ENCODE measurements around the gene MOV10L1.
"Not testable (repeated sequence)": the region's sequence is repeated elsewhere in the genome, so short reads cannot be mapped to it uniquely, and the experiment has no call there.

MOV10L1 gene

DNA sequence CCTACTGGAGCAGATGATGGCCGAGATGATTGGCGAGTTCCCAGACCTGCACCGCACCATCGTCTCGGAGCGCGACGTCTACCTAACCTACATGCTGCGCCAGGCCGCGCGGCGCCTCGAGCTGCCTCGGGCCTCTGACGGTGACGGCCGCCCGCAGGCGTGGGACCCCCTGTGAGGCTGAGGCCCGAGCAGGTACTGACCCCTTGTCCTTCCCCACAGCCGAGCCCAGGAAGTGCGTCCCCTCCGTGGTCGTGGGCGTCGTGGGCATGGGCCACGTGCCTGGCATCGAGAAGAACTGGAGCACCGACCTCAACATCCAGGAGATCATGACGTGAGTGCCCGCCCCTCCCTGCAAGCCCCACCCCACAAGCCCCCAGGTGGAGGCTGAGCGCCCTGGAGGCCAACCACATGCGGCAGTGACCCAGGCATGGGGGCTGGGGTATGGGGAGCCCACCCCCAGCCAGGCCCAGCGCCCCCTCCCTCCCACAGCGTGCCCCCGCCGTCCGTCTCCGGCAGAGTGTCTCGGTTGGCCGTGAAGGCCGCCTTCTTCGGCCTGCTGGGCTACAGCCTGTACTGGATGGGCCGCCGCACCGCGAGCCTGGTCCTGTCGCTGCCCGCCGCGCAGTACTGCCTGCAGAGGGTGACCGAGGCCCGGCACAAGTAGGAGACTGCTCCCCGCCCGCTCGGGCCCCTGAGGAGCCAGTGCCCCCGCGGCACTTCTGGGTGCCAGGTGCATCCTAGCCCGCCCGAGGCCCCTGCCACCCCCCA, 108.2 kb downstream of the MOV10L1 start:
- no peaks in the 10 kb centered on the region for H3K27me3 Mint-ChIP-seq
- ATAC-seq (replicated peaks): no peak

DNA sequence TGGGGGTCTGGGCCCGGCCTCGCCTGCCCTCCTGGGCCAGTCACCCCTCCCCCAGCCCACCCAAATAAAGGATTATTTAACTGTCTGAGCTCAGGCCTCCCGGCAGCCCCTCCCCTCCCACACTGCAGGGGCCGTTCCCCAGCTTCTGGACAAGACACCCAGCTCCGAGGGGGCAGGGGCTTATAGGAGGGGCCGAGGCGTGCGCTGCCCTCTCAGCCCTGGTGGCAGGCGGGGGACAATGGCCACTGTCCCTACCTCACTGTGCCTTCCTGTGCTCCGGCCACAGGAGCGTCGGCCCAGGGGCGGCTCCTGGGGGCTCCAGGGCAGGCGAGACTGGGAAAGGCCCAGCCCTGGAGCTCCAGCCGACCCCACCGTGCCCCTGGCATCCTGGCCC, 108.8 kb downstream of the MOV10L1 start:
- no peaks in the 10 kb centered on the region for H3K27me3 Mint-ChIP-seq
- no peak overlapping the region for H3K4me3 Mint-ChIP-seq
- no peaks in the 10 kb centered on the region for H3K9me3 Mint-ChIP-seq
- ATAC-seq (replicated peaks) (no peak), DNase-seq (no peak)
- peaks cover 17 to 53% of the 10 kb centered on the region in 2 donors for H3K4me1 Mint-ChIP-seq
- H3K36me3 Mint-ChIP-seq: peaks cover 27 to 31% of the 10 kb centered on the region in 2 donors
- no peak overlapping the region for H3K27ac Mint-ChIP-seq

More for the DNA sequence above, 108.2 kb downstream of the MOV10L1 start:
- peaks cover 18 to 58% of the 10 kb centered on the region in 2 donors for H3K4me1 Mint-ChIP-seq
- no peaks in the 10 kb centered on the region for H3K9me3 Mint-ChIP-seq
- peaks cover 23 to 28% of the 10 kb centered on the region in 2 donors for H3K36me3 Mint-ChIP-seq
- H3K4me3 Mint-ChIP-seq: no peak overlapping the region
- no peak for DNase-seq
- peak overlapping the region; percentile 62 for H3K27ac Mint-ChIP-seq

DNA sequence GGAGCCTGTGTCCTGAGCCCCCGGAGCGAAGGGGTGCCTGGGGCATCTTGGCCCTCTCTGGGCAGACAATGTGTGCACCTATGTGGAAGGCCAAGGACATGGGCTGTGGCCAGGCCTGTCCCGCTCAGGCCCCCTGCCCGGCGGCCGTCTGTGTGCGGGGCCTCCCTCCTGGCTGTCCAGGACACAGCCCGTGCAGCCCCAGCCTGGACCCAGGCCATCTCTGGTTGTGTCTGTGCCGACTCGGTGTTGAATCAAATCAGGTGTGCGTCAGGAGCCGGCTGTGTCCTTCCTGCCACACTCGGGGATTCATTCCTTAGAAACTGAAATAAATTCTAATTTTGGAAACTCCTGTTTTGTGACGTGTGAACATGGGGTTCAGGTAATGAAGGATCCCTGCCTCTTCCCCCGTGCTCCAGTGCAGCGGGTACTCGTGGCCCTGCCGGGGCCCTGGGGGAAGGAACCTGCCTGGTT, 109.5 kb downstream of the MOV10L1 start:
- Mint-ChIP-seq H3K27ac (peak overlapping the region; percentile 91), H3K27me3 (no peaks in the 10 kb centered on the region), H3K9me3 (no peaks in the 10 kb centered on the region), H3K4me1 (peaks cover 19 to 51% of the 10 kb centered on the region in 2 donors), H3K36me3 (peaks cover 27 to 32% of the 10 kb centered on the region in 2 donors), H3K4me3 (peak overlapping the region; percentile 76 to 82)
- no peak for ATAC-seq (replicated peaks)
- no peak for DNase-seq

DNA sequence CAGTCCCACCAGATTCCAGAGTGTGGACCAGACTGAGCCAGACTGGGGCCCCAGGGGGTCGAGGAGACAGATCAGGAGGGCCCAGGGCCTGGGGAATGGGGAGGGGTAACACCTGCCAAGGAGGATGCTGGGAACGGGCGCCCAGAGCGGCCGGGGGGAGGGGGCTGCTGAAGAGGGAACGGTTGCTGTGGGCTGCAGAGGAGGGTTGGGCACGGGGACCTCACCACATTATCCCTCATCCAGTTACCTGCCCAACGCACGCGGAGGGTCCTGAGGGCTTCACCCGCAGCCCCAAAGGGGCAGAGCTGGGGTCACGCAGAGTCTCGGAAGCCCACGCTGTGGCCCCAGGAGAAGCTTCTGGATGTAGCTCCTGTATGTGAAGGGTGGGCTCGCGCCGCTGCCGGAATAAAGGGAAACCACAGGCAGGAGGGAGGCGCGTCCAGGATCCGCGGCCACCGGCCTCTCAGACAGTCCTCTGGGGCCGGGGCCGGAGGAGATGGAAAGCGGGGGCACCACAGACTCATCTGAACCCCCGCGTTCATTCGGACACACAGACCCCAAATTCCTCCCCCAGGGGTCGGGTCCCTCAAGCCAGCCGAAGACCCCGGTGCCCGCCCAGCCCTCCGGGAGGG, 110.1 kb downstream of the MOV10L1 start:
- Mint-ChIP-seq H3K36me3 (peaks cover 32 to 34% of the 10 kb centered on the region in 2 donors), H3K27me3 (no peaks in the 10 kb centered on the region), H3K27ac (peak overlapping the region; percentile 91), H3K9me3 (no peaks in the 10 kb centered on the region), H3K4me1 (peaks cover 22 to 48% of the 10 kb centered on the region in 2 donors), H3K4me3 (peak overlapping the region; percentile 76 to 82)
- ATAC-seq (replicated peaks): peak; percentile 9 to 10
- DNase-seq: no peak

DNA sequence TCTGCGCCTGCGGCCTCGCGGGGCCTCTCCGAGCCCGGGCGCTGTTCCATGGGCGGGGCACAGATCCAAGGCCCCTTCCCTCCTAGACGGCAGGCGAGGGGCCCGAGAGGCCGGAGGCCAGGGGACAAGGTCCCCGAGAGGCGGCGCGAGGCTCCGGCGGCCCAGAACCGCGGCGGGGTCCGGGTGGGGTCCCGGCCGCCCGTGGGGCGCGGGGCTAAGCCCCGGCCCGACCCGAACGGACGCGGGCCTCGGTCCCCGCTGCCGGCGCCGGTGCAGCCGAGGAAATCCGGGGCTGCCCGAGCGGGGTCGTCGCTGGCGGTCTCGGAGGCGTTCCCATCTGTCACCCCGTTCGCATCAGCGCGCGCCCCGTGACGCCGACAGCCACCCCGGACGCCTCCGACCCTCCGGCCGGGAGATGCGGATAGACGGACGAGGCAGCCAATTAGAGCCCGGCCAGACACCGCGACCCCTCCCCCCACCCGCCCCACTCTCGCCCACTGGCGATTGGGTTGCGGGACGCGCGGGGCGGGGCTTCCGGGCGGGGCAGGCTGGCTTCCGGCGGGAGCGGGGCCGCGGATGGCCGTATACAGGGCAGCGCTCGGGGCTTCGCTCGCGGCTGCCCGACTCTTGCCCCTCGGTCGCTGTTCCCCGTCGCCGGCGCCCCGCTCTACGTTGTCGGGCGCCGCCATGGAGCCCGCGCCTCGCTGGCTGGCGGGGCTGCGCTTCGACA, 110.8 kb downstream of the MOV10L1 start, which contains the start of gene SELENOO:
Gene SELENOO (plus strand): TSS at position 551 of the 730 bp plus-strand sequence. CDS start 26 bp downstream, at position 577.
- H3K36me3 Mint-ChIP-seq: peaks cover 32 to 33% of the 10 kb centered on the region in 2 donors
- peak within 1 kb of the TSS; percentile 91 for H3K27ac Mint-ChIP-seq
- no peaks in the 10 kb centered on the region for H3K27me3 Mint-ChIP-seq
- peaks cover 19 to 46% of the 10 kb centered on the region in 2 donors for H3K4me1 Mint-ChIP-seq
- DNase-seq: peak; percentile 86
- peak within 1 kb of the TSS; percentile 84 to 86 for H3K4me3 Mint-ChIP-seq
- no peaks in the 10 kb centered on the region for H3K9me3 Mint-ChIP-seq
- ATAC-seq (replicated peaks): peak; percentile 90 to 92

DNA sequence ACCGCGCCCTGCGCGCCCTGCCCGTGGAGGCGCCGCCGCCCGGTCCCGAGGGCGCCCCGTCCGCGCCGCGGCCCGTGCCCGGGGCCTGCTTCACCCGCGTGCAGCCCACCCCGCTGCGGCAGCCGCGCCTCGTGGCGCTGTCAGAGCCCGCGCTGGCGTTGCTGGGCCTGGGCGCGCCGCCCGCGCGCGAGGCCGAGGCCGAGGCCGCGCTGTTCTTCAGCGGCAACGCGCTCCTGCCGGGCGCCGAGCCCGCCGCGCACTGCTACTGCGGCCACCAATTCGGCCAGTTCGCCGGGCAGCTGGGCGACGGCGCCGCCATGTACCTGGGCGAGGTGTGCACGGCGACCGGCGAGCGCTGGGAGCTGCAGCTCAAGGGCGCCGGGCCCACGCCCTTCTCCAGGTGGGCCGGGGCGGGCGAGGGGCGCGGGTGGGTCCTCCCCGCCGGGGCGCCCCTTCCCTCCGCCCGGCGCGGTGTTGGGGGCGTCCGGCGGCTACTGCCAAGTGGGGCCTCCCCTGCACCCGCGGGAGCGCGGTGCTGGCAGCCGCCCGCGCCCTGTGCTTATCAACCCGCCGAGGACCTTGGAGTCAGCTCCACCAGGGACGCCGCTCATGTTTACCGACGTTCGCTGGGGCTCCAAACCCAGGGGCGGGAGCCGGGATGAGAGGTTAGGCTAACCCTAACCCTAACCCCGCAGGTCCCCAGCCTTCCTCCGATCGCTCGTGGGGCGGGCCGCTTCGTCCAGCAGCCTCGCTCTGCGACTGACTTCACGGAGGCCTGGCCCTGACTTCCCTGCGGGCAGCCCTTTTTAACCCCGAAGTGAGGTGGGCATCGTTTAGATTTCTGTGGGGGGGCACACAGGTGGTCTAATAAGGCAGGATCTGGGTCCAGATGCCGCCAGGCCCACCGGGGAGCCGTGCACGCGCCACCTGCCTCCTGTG, 111.7 kb downstream of the MOV10L1 start:
- H3K27me3 Mint-ChIP-seq: no peaks in the 10 kb centered on the region
- H3K4me1 Mint-ChIP-seq: peaks cover 22 to 47% of the 10 kb centered on the region in 2 donors
- ATAC-seq (replicated peaks) (peak; percentile 33 to 38), DNase-seq (no peak)
- no peaks in the 10 kb centered on the region for H3K9me3 Mint-ChIP-seq
- peak overlapping the region; percentile 52 for H3K27ac Mint-ChIP-seq
- H3K4me3 Mint-ChIP-seq: peak overlapping the region; percentile 84 to 86
- peaks cover 31 to 37% of the 10 kb centered on the region in 2 donors for H3K36me3 Mint-ChIP-seq

DNA sequence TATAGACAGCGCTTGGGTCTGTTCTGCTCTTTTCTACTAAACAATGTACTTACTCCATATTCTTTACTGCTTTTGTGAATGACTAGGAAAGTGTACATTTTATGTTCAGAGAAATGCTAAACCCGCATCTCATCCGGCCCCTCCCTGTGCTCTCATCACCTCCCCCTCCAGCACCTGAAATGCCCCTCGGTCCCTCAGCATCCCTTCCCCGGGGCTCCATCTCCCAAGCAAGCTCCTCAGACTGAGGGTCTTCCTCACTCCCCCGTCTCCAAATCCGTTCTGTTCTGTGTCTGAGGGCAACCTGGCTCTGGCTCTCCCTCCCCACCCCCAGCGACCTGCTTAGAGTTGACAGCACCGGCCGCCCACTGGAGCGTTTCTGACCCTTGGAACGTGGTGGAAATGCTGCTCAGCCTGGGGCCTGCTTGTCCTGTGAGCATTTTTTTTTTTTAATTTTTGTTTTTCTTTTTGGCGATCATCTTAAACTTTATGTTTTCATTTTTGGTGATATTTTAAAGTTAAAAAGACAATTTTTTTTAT, 112.4 kb downstream of the MOV10L1 start:
- DNase-seq (no peak), ATAC-seq (replicated peaks) (no peak)
- H3K27ac Mint-ChIP-seq: peak overlapping the region; percentile 52
- H3K4me1 Mint-ChIP-seq: peaks cover 26 to 51% of the 10 kb centered on the region in 2 donors
- H3K36me3 Mint-ChIP-seq: peaks cover 27 to 37% of the 10 kb centered on the region in 2 donors
- H3K4me3 Mint-ChIP-seq: peak overlapping the region; percentile 84 to 86
- no peaks in the 10 kb centered on the region for H3K27me3 Mint-ChIP-seq
- no peaks in the 10 kb centered on the region for H3K9me3 Mint-ChIP-seq

DNA sequence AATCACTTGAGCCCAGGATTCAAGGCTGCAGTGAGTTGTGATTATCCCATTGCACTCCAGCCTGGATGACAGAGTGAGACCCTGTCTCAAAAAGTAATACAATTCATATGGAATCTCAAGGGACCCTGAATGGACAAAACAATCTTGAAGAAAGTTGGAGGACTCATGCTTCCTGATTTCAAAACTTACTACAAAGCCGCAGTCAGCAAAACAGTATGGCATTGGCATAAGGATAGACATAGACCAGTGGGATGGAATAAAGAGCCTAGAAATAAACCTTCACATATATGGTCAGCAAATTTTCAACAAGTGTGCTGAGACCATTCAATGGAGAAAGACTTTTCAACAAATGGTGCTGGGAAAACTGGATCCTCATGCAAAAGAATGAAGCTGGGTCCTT, 113.5 kb downstream of the MOV10L1 start:
- H3K27me3 Mint-ChIP-seq: no peaks in the 10 kb centered on the region
- H3K4me3 Mint-ChIP-seq: no peak overlapping the region
- no peak overlapping the region for H3K27ac Mint-ChIP-seq
- ATAC-seq (replicated peaks): no peak
- H3K4me1 Mint-ChIP-seq: peaks cover 33 to 58% of the 10 kb centered on the region in 2 donors
- no peak for DNase-seq
- H3K36me3 Mint-ChIP-seq: peaks cover 27 to 40% of the 10 kb centered on the region in 2 donors
- no peaks in the 10 kb centered on the region for H3K9me3 Mint-ChIP-seq

DNA sequence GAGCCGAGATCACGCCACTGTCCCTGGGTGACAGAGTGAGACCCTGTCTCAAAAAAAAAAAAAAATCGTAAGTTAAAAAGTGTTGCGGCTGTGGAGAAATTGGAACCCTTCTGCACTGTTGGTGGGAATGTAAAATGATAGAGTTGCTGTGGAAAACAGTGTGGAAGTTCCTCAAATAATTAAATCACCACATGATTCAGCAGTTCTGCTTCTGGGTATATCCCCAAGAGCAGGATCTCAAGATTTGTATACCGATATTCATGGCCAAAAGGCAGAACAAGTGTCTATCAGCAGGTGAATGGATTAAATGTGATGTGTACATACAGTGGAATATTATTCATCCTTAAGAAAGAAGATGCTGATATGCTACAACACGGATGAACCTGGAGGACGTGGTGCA, 114.8 kb downstream of the MOV10L1 start:
- Mint-ChIP-seq H3K9me3 (no peaks in the 10 kb centered on the region), H3K27ac (no peak overlapping the region), H3K4me3 (no peak overlapping the region), H3K36me3 (peaks cover 24 to 41% of the 10 kb centered on the region in 2 donors), H3K4me1 (peaks cover 32 to 56% of the 10 kb centered on the region in 2 donors), H3K27me3 (no peaks in the 10 kb centered on the region)
- ATAC-seq (replicated peaks) (no peak), DNase-seq (no peak)

DNA sequence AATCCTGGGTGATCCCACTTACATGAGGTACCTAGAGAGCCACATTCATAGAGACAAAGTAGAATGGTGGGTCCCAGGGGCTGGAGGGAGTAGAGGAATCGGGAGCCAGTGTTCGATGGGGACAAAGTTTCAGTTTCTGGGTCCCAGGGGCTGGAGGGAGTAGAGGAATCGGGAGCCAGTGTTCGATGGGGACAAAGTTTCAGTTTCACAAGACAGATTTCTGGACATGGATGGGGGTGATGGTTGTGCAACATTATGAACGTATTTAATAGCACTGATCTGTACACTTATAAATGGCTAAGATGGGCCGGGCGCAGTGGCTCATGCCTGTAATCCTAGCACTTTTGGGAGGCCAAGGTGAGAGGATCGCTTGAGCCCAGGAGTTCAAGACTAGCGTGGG, 115.2 kb downstream of the MOV10L1 start:
- ATAC-seq (replicated peaks); DNase-seq; H3K4me3 Mint-ChIP-seq; H3K27me3 Mint-ChIP-seq; H3K9me3 Mint-ChIP-seq: not testable (repeated sequence)
- Mint-ChIP-seq H3K36me3 (peaks cover 29 to 44% of the 10 kb centered on the region in 2 donors), H3K4me1 (peaks cover 35 to 56% of the 10 kb centered on the region in 2 donors), H3K27ac (peak overlapping the region; percentile 38)

DNA sequence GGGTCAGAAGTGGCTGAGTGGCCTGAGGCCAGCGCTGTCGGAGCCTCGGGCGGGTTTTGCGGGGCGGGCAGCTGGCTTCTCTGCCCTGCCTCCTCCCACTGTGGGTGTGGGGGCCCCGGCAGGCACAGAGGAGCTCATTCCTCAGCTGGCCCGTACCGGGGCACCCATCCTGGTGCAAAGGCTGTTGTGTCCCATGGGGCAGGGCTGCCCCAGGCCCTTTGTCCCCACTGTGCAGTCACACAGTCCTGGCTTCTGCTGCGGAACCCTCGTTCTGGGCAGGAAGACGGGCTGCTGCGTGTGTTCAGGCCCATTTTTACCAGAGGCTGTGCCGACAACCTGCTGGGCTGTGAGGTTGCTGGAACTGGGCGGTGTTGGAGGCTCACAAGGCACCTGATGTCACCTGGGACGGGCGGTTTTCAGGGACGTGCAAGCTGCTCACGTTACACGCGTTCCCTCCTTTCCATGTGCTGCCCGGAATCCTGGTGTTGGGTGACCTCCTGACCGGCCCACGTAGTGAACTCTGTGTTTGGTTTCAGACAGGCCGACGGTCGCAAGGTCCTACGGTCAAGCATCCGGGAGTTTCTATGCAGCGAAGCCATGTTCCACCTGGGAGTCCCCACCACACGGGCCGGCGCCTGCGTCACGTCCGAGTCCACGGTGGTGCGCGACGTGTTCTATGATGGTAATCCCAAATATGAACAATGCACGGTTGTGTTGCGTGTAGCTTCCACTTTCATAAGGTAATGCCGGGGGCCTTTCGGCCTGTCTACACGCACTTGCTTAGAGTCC, 116.2 kb downstream of the MOV10L1 start:
- no peaks in the 10 kb centered on the region for H3K27me3 Mint-ChIP-seq
- H3K9me3 Mint-ChIP-seq: no peaks in the 10 kb centered on the region
- no peak overlapping the region for H3K27ac Mint-ChIP-seq
- ATAC-seq (replicated peaks) (no peak), DNase-seq (no peak)
- H3K36me3 Mint-ChIP-seq: peaks cover 31 to 49% of the 10 kb centered on the region in 2 donors
- peaks cover 37 to 57% of the 10 kb centered on the region in 2 donors for H3K4me1 Mint-ChIP-seq
- H3K4me3 Mint-ChIP-seq: no peak overlapping the region

DNA sequence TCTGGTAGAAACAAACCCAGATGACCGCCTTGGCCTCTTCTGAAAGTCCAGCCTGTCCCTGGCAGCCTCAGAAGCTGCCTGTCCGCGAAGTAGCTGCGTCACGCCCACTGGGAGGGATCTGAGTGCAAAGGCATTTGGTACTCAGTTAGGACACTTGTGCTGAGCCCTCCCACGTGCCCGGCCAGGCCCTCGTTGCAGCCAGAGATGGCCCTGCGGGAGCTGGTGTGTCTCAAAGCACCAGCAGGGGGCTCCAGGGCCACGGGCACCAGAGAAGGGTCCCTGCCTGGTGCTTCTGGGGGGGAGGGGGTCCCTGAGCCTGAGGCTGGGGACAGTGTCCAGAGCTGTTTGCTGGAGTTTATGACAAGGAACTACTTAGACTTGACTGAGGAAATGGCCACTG, 116.8 kb downstream of the MOV10L1 start:
- no peak for DNase-seq
- no peaks in the 10 kb centered on the region for H3K9me3 Mint-ChIP-seq
- H3K27ac Mint-ChIP-seq: no peak overlapping the region
- no peak for ATAC-seq (replicated peaks)
- no peak overlapping the region for H3K4me3 Mint-ChIP-seq
- no peaks in the 10 kb centered on the region for H3K27me3 Mint-ChIP-seq
- H3K4me1 Mint-ChIP-seq: peaks cover 37 to 57% of the 10 kb centered on the region in 2 donors
- H3K36me3 Mint-ChIP-seq: peaks cover 31 to 52% of the 10 kb centered on the region in 2 donors

All from stimulated activated naive B cell treated with anti-CD40 and anti-IgM and Interleukin-4, amounts not matched to agents 10 μg/mL and 1 μg/mL and 100 μg/mL, for 72 hours (primary cell).